OCI-LY7 (cell line): ENCODE results near the gene PRAC2.

Source experiments
- CTCF ChIP-seq: fragments of 200-600 bp; sonication (generic); conservative IDR thresholded peaks from 2 replicates; pipeline ENCODE4 v1.5.1; 2014; ENCODE audit warnings: mild to moderate bottlenecking, antibody characterized with exemption, low read length, moderate library complexity, mixed read lengths
- EZH2phosphoT487 ChIP-seq: fragments of 200-600 bp; sonication (generic); IDR thresholded peaks from 2 replicates; pipeline ENCODE4 v1.6.1; 2018; ENCODE audit warnings: low read depth, borderline replicate concordance, mild to moderate bottlenecking, mixed run types, antibody characterized with exemption, low read length, moderate library complexity, mixed read lengths

- TF ChIP-seq CTCF, result no peak
- TF ChIP-seq EZH2phosphoT487, result no peak
Measured at GRCh38 chr17:48752399-48753288, 29.7 kb downstream of the PRAC2 start.
